HG03378 (cell line): Measurements from ENCODE around the gene XPO5.

ENCODE experiments used
- ATAC-seq: cut with Tn5 transposase; IDR thresholded peaks from one replicate; pipeline ENCODE4 v1.9.1; 2021; ENCODE audit warnings: mild to moderate bottlenecking, moderate library complexity; ENCODE audit not compliant: unreplicated experiment

XPO5 gene

DNA sequence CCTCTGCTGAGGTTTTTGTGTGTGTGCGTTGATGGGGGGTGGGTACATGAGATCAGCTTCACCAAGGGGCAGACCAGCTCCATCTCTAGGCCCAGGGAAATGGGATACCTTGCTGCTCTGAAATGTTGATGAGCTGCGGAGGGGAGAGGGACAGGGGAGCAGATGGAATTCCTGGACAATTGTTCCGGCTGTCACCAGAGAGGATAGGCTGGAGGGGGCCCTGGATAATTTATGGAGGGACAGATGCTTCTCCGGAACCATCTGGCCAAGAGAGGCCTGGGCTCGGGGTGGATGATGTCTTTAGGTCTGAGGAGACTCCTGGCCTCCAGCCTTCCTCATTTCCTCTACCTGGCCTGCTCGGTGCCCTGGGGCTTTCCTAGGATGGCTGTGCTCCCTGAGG is 100.3 kb downstream of the XPO5 start:
- ATAC-seq = no peak

DNA sequence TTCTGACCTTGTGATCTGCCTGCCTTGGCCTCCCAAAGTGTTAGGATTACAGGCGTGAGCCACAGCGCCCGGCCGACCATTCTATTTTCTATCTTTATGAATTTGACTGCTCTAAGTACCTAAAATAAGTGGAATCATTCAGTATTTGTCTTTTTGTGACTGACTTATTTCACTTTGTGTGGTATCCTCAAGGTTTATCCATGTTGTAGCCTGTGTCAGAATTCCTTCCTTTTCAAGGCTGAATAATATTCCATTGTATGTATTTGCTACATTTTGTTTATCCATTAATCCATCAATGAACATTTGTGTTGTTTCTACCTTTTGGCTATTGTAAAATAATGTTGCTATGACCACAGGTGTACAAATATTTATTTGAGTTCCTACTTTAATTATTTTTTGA is 103.3 kb downstream of the XPO5 start:
- ATAC-seq = no peak
